Heart left ventricle (tissue), 13 donors: ENCODE measurements around the gene CD1D.

Experiments
- CTCF ChIP-seq, 12 donors: fragments of 200-600 bp; sonication (generic) in 4 of 12; IDR thresholded peaks; one replicate each; pipeline versions ENCODE4 v1.5.0 to v1.8.0; 2018 to 2022; ENCODE audit warnings: antibody characterized with exemption in 12 of 12, mild to moderate bottlenecking in 5 of 12
- POLR2A ChIP-seq, 2 donors: fragments of 450-650 bp; IDR thresholded peaks; one replicate each; pipeline ENCODE4 v1.6.1; 2017; ENCODE audit warnings: antibody characterized with exemption in 2 of 2, mild to moderate bottlenecking in 2 of 2, moderate library complexity in 2 of 2
- donor health status: ischemic (EF 13 %, LVEDD 7.1; RV severe dilation, severe dysfunction).
- donor health status: DM: no; HTN: yes; CAD: no.
- donor health status: DM: no; HTN: no; CAD: no.
- donor health status: ischemic (EF 25% LVEDD 6.9; RV normal size, moderate dysfunction).
- donor health status: ischemic (EF 25% LVEDD 5.7; RV mildly dilated, moderate dysfunction).
- donor health status: ischemic (EF 35%, LVEDD 5.7; RV mildly dilated, moderate dysfunction).
- donor health status: nonischemic (EF 11% LVEDD 7.7; RV severe dilation, severe dysfunction).
- donor health status: DM: yes; HTN: yes; CAD: no.
- donor health status: PGD.
- donor health status: ischemic (EF 29% LVEDD 5.4; RV normal size, mild dysfunction).
- donor health status: nonischemic (EF 23%, LVEDD 6.1; RV moderate dilation, normal function).

GRCh38 chr1:158163000-158163947 is 17.4 kb upstream of the CD1D start:
- TF ChIP-seq CTCF (IDR thresholded peaks at IDR 0.05) (no peak), POLR2A (IDR thresholded peaks at IDR 0.05) (no peak)
